ENCODE measurements around the gene EDC4.

- no peak for TF ChIP-seq POLR2AphosphoS5 (IDR thresholded peaks at IDR 0.05; ENCODE audit: borderline replicate concordance, low read depth, low read length)
- TF ChIP-seq EZH2 (IDR thresholded peaks at IDR 0.05): no peak
Measured at GRCh38 chr16:67909056-67909742, 36.3 kb downstream of the EDC4 start.

Data from SK-N-MC (cell line).